DOHH2 (cell line): Measurements from ENCODE around the gene BMX.

Source experiments
- H3F3A ChIP-seq: fragments of 200-600 bp; sonication (generic), shearing (Covaris generic); 2 replicates; pipeline ENCODE4 v1.6.0; 2016; ENCODE audit warnings: antibody characterized with exemption, mild to moderate bottlenecking; ENCODE audit not compliant: control insufficient read depth, insufficient read depth
- H3K27ac ChIP-seq: fragments of 200-600 bp; sonication (generic); 2 replicates; pipeline ENCODE4 v1.5.1; 2014; ENCODE audit warnings: low read depth, mild to moderate bottlenecking, low read length, moderate library complexity
- H3K27me3 ChIP-seq: fragments of 200-600 bp; sonication (generic); 2 replicates; pipeline ENCODE4 v1.6.1; 2014; ENCODE audit warnings: mild to moderate bottlenecking, low read length, mixed read lengths; ENCODE audit not compliant: control insufficient read depth
- H3K36me3 ChIP-seq: fragments of 200-600 bp; sonication (generic); 2 replicates; pipeline ENCODE4 v1.6.1; 2014; ENCODE audit warnings: mild to moderate bottlenecking, low read length, moderate library complexity, mixed read lengths; ENCODE audit not compliant: control insufficient read depth
- H3K4me1 ChIP-seq: fragments of 200-600 bp; sonication (generic); 2 replicates; pipeline ENCODE4 v1.6.1; 2014; ENCODE audit warnings: mild to moderate bottlenecking, low read length, mixed read lengths; ENCODE audit not compliant: control insufficient read depth
- H3K4me2 ChIP-seq: fragments of 200-600 bp; sonication (generic); 2 replicates; pipeline ENCODE4 v1.6.0; 2014; ENCODE audit warnings: mild to moderate bottlenecking, low read length, moderate library complexity
- H3K4me3 ChIP-seq: fragments of 200-600 bp; sonication (generic); 2 replicates; pipeline ENCODE4 v1.5.1; 2014; ENCODE audit warnings: mild to moderate bottlenecking, low read length, mixed read lengths
- H3K79me2 ChIP-seq: fragments of 200-600 bp; sonication (generic); 2 replicates; pipeline ENCODE4 v1.6.1; 2014; ENCODE audit warnings: mild to moderate bottlenecking, low read length, mixed read lengths; ENCODE audit not compliant: control insufficient read depth
- H3K9me2 ChIP-seq: fragments of 200-600 bp; sonication (generic); replicated peaks from 2 replicates; pipeline ENCODE4 v1.6.1; 2014; ENCODE audit warnings: mild to moderate bottlenecking, low read length, mixed read lengths; ENCODE audit not compliant: control insufficient read depth
- H3K9me3 ChIP-seq: fragments of 200-600 bp; sonication (generic); 2 replicates; pipeline ENCODE4 v1.6.1; 2014; ENCODE audit warnings: antibody characterized with exemption, low read length, mixed read lengths; ENCODE audit not compliant: control insufficient read depth, insufficient read depth
- H4K20me1 ChIP-seq: fragments of 200-600 bp; sonication (generic); 2 replicates; pipeline ENCODE4 v1.6.0; 2014; ENCODE audit warnings: low read depth, mild to moderate bottlenecking, antibody characterized with exemption, low read length, moderate library complexity; ENCODE audit not compliant: control insufficient read depth, insufficient read depth
- EZH2phosphoT487 ChIP-seq: fragments of 200-600 bp; sonication (generic); IDR thresholded peaks from 2 replicates; pipeline ENCODE4 v1.6.1; 2017; ENCODE audit warnings: borderline replicate concordance, mild to moderate bottlenecking, antibody characterized with exemption, low read length, moderate library complexity, mixed read lengths
- TF ChIP-seq, protein P1 (sequence below): fragments of 200-600 bp; sonication (generic); IDR thresholded peaks from one replicate; pipeline ENCODE4 v1.5.1; 2014; ENCODE audit warnings: antibody characterized with exemption, mild to moderate bottlenecking, low read depth, low read length; ENCODE audit not compliant: poor library complexity, severe bottlenecking

Gene BMX

DNA sequence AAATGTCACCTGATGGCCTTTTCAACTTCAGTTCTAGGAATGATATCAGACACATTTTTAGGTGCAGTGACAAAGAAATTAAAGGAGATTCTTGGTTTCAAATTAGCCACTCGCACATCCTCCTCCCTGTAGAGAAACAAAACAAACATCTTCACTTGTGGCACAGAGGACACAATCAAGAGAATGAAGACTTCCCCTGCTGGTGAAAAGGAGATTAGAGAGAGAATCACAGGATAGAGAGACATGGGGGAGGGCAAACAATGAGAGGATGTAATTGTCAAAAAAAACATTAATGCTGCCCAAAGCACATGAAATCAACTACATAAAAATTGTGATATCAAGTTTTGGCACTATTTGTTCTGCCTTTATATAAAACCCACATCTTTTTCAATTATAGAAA lies 65.6 kb downstream of the BMX start:
- H3K9me3 ChIP-seq, result no peaks in the 10 kb centered on the region
- H3K79me2 ChIP-seq, result no peaks in the 10 kb centered on the region
- H3K27me3 ChIP-seq, result no peaks in the 10 kb centered on the region
- H3K4me1 ChIP-seq, result no peaks in the 10 kb centered on the region
- no peaks in the 10 kb centered on the region for H3K36me3 ChIP-seq
- no peak overlapping the region for H3K4me2 ChIP-seq
- no peak overlapping the region for H3K4me3 ChIP-seq
- H3K27ac ChIP-seq, result no peak overlapping the region
- TF ChIP-seq, protein P1, sequence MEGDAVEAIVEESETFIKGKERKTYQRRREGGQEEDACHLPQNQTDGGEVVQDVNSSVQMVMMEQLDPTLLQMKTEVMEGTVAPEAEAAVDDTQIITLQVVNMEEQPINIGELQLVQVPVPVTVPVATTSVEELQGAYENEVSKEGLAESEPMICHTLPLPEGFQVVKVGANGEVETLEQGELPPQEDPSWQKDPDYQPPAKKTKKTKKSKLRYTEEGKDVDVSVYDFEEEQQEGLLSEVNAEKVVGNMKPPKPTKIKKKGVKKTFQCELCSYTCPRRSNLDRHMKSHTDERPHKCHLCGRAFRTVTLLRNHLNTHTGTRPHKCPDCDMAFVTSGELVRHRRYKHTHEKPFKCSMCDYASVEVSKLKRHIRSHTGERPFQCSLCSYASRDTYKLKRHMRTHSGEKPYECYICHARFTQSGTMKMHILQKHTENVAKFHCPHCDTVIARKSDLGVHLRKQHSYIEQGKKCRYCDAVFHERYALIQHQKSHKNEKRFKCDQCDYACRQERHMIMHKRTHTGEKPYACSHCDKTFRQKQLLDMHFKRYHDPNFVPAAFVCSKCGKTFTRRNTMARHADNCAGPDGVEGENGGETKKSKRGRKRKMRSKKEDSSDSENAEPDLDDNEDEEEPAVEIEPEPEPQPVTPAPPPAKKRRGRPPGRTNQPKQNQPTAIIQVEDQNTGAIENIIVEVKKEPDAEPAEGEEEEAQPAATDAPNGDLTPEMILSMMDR, result no peak
- TF ChIP-seq EZH2phosphoT487, result no peak
- H3F3A ChIP-seq, result no peaks in the 10 kb centered on the region
- H4K20me1 ChIP-seq, result no peaks in the 10 kb centered on the region
- no peaks in the 10 kb centered on the region for H3K9me2 ChIP-seq

DNA sequence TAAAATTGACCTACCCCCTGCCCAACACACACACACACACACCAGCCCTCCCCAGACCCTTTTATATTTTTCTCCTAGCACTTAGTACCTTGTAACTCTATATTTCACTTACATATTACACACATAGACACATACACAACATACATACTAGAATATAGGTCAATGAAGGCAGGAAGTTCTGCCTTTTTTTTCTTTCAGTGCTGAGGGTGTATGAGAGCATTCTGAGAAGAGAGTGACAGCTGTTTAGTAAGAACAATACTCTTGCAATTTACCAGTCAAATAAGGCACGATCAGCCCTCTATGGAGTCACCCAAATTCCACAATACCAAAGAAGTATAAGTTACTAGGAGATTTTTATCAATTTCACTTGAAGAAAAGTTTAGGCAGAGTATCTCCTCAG lies 66.7 kb downstream of the BMX start:
- no peaks in the 10 kb centered on the region for H3K9me2 ChIP-seq
- H3K27ac ChIP-seq, result no peak overlapping the region
- no peak overlapping the region for H3K4me3 ChIP-seq
- no peak overlapping the region for H3K4me2 ChIP-seq
- no peaks in the 10 kb centered on the region for H3K4me1 ChIP-seq
- TF ChIP-seq EZH2phosphoT487, result no peak
- TF ChIP-seq, protein P1, result no peak
- no peaks in the 10 kb centered on the region for H3K27me3 ChIP-seq
- H3K79me2 ChIP-seq, result no peaks in the 10 kb centered on the region
- no peaks in the 10 kb centered on the region for H3F3A ChIP-seq
- no peaks in the 10 kb centered on the region for H4K20me1 ChIP-seq
- H3K36me3 ChIP-seq, result no peaks in the 10 kb centered on the region
- H3K9me3 ChIP-seq, result no peaks in the 10 kb centered on the region

DNA sequence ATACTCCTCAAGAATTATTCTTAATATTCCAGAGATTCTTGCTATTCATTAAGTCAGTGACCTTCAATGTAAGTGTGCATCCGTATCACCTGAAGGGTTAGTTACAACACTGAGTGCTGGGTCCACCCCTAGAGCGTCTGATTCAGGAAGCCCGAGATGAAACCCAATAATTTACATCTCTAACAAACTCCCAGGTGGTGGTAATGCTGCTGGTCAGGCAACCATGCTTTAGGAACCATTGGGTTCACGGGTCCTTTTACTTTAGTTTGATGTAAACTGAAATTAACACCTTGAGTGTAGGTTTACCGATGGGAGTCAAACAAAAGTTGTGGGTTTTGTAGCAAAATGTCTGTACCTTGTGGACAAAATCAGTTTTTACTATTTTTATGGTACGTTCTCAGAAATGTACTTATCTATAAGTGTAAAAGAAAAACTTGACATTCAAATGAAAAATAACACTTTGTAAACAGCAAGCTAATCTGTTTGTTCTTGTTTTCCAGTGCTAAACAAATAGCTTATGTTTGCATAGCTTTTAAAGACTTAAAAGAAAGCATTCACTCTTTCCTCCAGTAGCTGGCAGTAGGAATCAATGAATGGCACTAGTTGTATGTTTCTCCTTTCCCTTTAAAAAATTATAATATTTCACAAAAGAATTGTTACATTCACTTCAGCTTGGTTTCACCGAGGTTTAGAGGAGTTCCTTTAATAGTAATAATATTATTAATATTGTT lies 67.4 kb downstream of the BMX start:
- no peaks in the 10 kb centered on the region for H3K36me3 ChIP-seq
- H3K9me2 ChIP-seq, result no peaks in the 10 kb centered on the region
- no peak overlapping the region for H3K4me2 ChIP-seq

More for the DNA sequence above, 67.4 kb downstream of the BMX start:
- Histone ChIP-seq H3K27me3 (no peaks in the 10 kb centered on the region), H3K27ac (no peak overlapping the region), H3K79me2 (no peaks in the 10 kb centered on the region), H3F3A (no peaks in the 10 kb centered on the region), H4K20me1 (no peaks in the 10 kb centered on the region), H3K9me3 (no peaks in the 10 kb centered on the region), H3K4me3 (no peak overlapping the region), H3K4me1 (no peaks in the 10 kb centered on the region)
- TF ChIP-seq, protein P1, result no peak
- TF ChIP-seq EZH2phosphoT487, result no peak
